ENCODE measurements around the gene SHQ1. TPM values are rescaled to one million over a fixed set of nuclear protein-coding genes. Genes with fewer than 3 reads are reported as not detected.
A peak's percentile ranks its signal among the peaks of the same experiment; 100 is the strongest.
"Not testable (repeated sequence)": the region's sequence is repeated elsewhere in the genome, so short reads cannot be mapped to it uniquely, and the experiment has no call there.

SHQ1 gene
- polyA plus RNA-seq, 1 donor: 15.4 TPM

DNA sequence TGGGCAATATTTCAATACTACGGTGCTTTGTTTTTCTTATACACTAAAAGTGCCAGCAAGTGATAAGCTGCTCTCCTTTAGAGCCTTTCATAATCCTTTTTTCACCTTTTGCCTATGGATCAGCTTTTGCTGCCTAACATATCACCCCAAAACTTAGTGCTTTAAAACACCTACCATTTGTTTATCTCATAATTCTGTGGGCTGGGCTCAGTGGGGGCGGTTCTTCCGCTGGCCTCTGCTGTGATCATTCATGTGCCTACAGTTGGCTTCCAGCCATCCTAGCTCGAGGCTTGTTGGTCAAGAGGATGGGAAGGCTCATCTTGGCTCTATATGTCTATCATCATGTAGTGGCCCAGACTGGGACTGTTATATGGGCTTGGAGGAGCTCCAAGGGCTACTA lies 113.2 kb downstream of the SHQ1 start:
- H3K27me3 ChIP-seq (ENCODE audit: control insufficient read depth, insufficient read depth, low read length); H3K4me1 ChIP-seq (ENCODE audit: control insufficient read depth, insufficient read depth, low read length); H3K9me3 ChIP-seq (ENCODE audit: control insufficient read depth, low read depth, low read length); H3K27ac ChIP-seq (ENCODE audit: low read length); H3K4me3 ChIP-seq (ENCODE audit: low read length); DNase-seq; H3K36me3 ChIP-seq (ENCODE audit: control insufficient read depth, insufficient read depth, low read length): not testable (repeated sequence)
- WGBS (ENCODE audit: insufficient coverage, low lambda C conversion rate): 60% methylated on average over 1 of the region's 4 CpGs

DNA sequence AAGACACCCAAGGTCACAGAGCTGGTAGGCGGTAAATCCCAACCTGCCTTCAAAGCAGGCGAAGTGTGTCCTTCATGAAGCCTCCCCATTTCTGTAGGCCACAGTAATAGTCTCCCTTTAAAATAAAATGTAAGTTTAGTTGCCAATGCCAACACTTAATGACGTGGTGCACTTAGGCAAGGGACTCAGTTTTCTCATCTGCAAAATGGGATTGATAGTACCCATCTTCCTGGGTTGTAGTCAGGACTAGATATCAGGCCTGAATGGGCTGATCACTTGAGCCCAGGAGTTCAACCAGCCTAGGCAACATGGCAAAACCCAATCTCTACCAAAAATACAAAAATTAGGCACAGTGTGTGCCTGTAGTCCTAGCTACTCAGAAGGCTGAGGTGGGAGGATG lies 114.6 kb downstream of the SHQ1 start:
- no peak overlapping the region for H3K4me3 ChIP-seq (ENCODE audit: low read length)
- peaks cover 4% of the 10 kb centered on the region for H3K4me1 ChIP-seq (ENCODE audit: control insufficient read depth, insufficient read depth, low read length)
- H3K27me3 ChIP-seq (ENCODE audit: control insufficient read depth, insufficient read depth, low read length): peaks cover 9% of the 10 kb centered on the region
- no peaks in the 10 kb centered on the region for H3K36me3 ChIP-seq (ENCODE audit: control insufficient read depth, insufficient read depth, low read length)
- no peak for DNase-seq
- H3K27ac ChIP-seq (ENCODE audit: low read length): no peak overlapping the region
- peaks cover 8% of the 10 kb centered on the region for H3K9me3 ChIP-seq (ENCODE audit: control insufficient read depth, low read depth, low read length)
- WGBS (ENCODE audit: insufficient coverage, low lambda C conversion rate): no CpG with 5 or more reads among the region's 3 CpGs

DNA sequence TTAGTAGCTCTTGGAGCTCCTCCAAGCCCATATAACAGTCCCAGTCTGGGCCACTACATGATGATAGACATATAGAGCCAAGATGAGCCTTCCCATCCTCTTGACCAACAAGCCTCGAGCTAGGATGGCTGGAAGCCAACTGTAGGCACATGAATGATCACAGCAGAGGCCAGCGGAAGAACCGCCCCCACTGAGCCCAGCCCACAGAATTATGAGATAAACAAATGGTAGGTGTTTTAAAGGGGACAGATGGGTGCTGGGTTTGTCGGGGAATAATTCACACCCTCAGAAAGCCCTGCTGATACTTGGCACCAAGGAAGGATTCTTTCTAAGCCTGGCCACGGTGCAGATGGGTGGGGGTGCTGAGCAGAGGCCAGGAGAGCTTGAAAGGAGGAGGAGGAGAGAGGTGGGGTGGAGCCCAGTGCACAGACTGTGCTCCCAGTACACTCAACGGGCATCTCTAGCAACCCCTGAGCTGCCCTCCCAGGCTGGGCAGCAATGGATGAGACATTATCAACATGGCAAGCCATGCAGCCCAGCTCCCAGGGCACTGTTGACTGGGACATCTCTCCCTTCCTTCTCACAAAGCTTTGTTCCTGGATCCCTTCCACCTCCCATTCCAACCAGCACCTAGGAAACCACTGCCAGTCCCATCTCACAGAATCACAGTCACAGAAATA lies 115.4 kb downstream of the SHQ1 start:
- WGBS (ENCODE audit: insufficient coverage, low lambda C conversion rate): no CpG with 5 or more reads among the region's 6 CpGs
- H3K4me1 ChIP-seq (ENCODE audit: control insufficient read depth, insufficient read depth, low read length); DNase-seq; H3K27me3 ChIP-seq (ENCODE audit: control insufficient read depth, insufficient read depth, low read length); H3K9me3 ChIP-seq (ENCODE audit: control insufficient read depth, low read depth, low read length); H3K27ac ChIP-seq (ENCODE audit: low read length); H3K4me3 ChIP-seq (ENCODE audit: low read length); H3K36me3 ChIP-seq (ENCODE audit: control insufficient read depth, insufficient read depth, low read length): not testable (repeated sequence)

DNA sequence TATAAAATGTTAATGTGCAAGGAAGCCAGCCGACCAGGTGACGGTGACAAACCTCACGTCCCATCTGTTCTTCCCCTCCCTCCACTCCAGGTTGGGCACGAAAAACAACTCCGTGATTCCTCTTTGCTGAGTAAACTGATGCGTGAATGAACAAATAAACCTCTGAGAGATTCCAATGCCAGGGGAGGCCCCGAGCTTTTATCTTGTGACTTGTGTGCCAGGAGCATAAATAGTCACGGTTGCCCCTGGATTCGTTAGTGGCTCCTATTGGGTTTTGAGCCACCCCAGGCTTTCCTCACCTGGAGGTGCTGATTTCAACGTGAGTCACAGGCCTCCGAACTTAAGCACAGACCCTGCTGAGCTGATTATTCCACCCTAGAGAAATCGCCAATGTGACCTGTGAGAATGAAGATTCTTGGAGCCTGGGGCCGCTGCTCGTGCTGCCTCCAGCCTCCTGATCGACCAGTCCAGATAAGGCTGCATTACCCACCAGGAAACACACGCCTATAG lies 119.2 kb downstream of the SHQ1 start:
- no peaks in the 10 kb centered on the region for H3K36me3 ChIP-seq (ENCODE audit: control insufficient read depth, insufficient read depth, low read length)
- peak in 1 of 2 donors; percentile 27 for DNase-seq
- H3K4me3 ChIP-seq (ENCODE audit: low read length): no peak overlapping the region
- WGBS (ENCODE audit: insufficient coverage, low lambda C conversion rate): 20% methylated on average over 4 of the region's 16 CpGs
- peaks cover 3% of the 10 kb centered on the region for H3K4me1 ChIP-seq (ENCODE audit: control insufficient read depth, insufficient read depth, low read length)
- H3K27ac ChIP-seq (ENCODE audit: low read length): no peak overlapping the region
- no peaks in the 10 kb centered on the region for H3K27me3 ChIP-seq (ENCODE audit: control insufficient read depth, insufficient read depth, low read length)
- peaks cover 8% of the 10 kb centered on the region for H3K9me3 ChIP-seq (ENCODE audit: control insufficient read depth, low read depth, low read length)

DNA sequence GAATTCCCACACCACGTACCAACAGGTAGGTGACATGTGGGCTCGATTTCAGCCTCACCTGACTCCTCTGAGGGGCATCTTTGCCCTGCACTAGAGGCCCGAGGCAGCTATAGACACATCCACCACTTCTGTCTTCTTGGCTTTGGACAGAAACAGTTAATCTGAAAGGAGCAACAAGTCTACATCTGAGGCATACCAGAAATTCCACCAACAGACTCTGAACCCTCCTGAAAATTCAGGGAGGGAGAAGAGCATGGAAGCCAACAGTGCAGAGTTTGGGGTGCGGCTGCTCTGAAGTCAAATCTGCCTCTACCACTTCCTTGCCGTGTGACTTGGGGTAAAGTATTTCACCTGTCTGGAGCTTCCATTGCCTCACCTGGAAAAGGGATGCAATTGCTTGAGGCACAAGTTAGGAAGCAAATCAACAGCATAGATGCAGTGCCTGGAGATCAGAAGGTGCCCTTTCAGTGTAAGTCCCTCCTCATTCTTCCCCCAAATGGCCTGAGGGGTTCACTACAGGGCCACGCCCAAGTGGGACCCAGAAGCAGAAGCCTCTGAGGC lies 119.8 kb downstream of the SHQ1 start:
- no CpG with 5 or more reads among the region's 6 CpGs for WGBS (ENCODE audit: insufficient coverage, low lambda C conversion rate)
- no peak for DNase-seq
- peaks cover 3% of the 10 kb centered on the region for H3K4me1 ChIP-seq (ENCODE audit: control insufficient read depth, insufficient read depth, low read length)
- no peaks in the 10 kb centered on the region for H3K36me3 ChIP-seq (ENCODE audit: control insufficient read depth, insufficient read depth, low read length)
- peaks cover 8% of the 10 kb centered on the region for H3K9me3 ChIP-seq (ENCODE audit: control insufficient read depth, low read depth, low read length)
- H3K27ac ChIP-seq (ENCODE audit: low read length): no peak overlapping the region
- no peak overlapping the region for H3K4me3 ChIP-seq (ENCODE audit: low read length)
- no peaks in the 10 kb centered on the region for H3K27me3 ChIP-seq (ENCODE audit: control insufficient read depth, insufficient read depth, low read length)

DNA sequence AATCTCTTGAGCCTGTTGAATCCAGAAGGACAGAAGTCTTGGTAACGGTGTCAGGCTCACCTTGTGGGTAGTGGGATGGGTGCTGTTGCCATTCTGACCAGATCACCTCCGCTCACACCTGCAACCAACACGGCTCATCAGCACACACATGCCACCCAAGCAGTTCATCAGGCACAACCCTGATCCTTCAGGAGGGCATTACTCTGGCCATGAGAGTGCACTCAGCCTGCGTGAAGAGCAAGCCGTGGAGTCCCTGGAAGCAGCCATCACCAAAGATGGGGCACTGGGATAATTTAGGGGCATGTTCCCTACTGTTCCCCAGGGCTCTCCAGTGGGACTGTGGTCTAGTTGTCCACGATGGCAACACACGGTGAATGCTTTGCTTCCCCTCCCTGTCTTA lies 120.5 kb downstream of the SHQ1 start:
- WGBS (ENCODE audit: insufficient coverage, low lambda C conversion rate): no CpG with 5 or more reads among the region's 7 CpGs

DNA sequence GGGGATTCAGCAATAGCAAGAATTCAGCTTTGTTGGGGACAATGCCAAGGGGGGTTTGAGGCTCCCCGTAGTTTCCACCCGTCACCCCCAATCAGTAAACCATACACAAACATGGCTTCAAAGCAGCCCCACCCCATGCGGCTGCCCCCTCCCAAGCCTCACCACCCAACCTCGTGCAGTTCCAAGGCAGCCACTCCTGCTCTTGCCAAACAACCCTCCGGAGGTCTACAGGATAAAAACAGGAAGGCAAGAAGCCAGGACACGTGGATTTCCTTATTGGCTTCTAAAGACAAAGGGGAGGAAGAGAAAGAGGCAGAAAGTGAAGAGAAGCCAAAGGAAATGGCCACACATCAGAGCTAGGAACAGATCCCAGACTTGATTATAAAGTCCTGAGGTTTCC lies 121.1 kb downstream of the SHQ1 start:
- WGBS (ENCODE audit: insufficient coverage, low lambda C conversion rate): no CpG with 5 or more reads among the region's 6 CpGs
- Histone ChIP-seq H3K9me3 (ENCODE audit: control insufficient read depth, low read depth, low read length) (peaks cover 3% of the 10 kb centered on the region), H3K27ac (ENCODE audit: low read length) (no peak overlapping the region), H3K4me1 (ENCODE audit: control insufficient read depth, insufficient read depth, low read length) (peaks cover 3% of the 10 kb centered on the region), H3K4me3 (ENCODE audit: low read length) (no peak overlapping the region), H3K36me3 (ENCODE audit: control insufficient read depth, insufficient read depth, low read length) (no peaks in the 10 kb centered on the region), H3K27me3 (ENCODE audit: control insufficient read depth, insufficient read depth, low read length) (no peaks in the 10 kb centered on the region)
- DNase-seq: no peak

More for the DNA sequence above, 120.5 kb downstream of the SHQ1 start:
- peaks cover 3% of the 10 kb centered on the region for H3K9me3 ChIP-seq (ENCODE audit: control insufficient read depth, low read depth, low read length)
- H3K27me3 ChIP-seq (ENCODE audit: control insufficient read depth, insufficient read depth, low read length): no peaks in the 10 kb centered on the region
- no peak overlapping the region for H3K27ac ChIP-seq (ENCODE audit: low read length)
- H3K36me3 ChIP-seq (ENCODE audit: control insufficient read depth, insufficient read depth, low read length): no peaks in the 10 kb centered on the region
- H3K4me3 ChIP-seq (ENCODE audit: low read length): no peak overlapping the region
- DNase-seq: no peak
- H3K4me1 ChIP-seq (ENCODE audit: control insufficient read depth, insufficient read depth, low read length): peaks cover 3% of the 10 kb centered on the region

DNA sequence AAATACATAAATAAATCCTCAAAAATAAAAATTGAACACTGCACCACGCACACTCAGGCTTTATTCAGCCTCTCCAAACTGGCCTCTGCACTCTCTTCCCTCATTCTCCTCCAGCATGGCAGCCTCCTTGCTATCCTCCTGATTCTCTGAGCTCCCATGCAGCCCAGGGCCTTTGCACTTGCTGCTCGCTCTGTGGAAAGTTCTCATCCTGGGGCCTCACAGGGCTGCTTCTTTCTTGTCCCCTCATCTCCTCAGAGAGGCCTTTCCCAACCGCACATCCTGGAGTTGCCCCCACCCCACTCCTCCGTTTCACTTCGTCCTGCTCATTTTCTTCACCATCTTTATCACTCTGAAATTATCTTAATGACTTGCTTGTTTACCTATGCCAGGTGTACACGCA lies 123.0 kb downstream of the SHQ1 start:
- Histone ChIP-seq H3K4me1 (ENCODE audit: control insufficient read depth, insufficient read depth, low read length) (peaks cover 3% of the 10 kb centered on the region), H3K27ac (ENCODE audit: low read length) (no peak overlapping the region), H3K9me3 (ENCODE audit: control insufficient read depth, low read depth, low read length) (no peaks in the 10 kb centered on the region), H3K36me3 (ENCODE audit: control insufficient read depth, insufficient read depth, low read length) (no peaks in the 10 kb centered on the region), H3K4me3 (ENCODE audit: low read length) (no peak overlapping the region), H3K27me3 (ENCODE audit: control insufficient read depth, insufficient read depth, low read length) (no peaks in the 10 kb centered on the region)
- 70% methylated on average over 2 of the region's 6 CpGs for WGBS (ENCODE audit: insufficient coverage, low lambda C conversion rate)
- DNase-seq: no peak

DNA sequence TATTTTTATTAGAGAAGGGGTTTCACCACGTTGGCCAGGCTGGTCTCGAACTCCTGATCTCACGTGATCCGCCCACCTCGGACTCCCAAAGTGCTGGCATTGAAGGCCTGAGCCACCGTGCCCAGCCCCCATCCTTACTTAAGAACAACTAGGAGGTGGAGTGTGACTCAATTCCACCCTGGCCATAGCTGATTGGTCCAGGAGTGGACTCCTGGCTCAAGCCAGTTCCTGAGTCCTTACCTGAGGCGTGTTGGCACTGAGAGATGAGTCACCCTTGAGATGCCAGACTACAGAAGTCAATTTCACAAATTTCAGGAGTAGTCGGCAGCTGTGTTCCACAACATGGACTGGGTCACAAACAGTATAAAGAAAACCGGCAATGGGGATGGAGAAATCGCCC lies 124.2 kb downstream of the SHQ1 start:
- Histone ChIP-seq H3K9me3 (ENCODE audit: control insufficient read depth, low read depth, low read length) (no peaks in the 10 kb centered on the region), H3K36me3 (ENCODE audit: control insufficient read depth, insufficient read depth, low read length) (no peaks in the 10 kb centered on the region), H3K27me3 (ENCODE audit: control insufficient read depth, insufficient read depth, low read length) (no peaks in the 10 kb centered on the region), H3K4me3 (ENCODE audit: low read length) (no peak overlapping the region), H3K4me1 (ENCODE audit: control insufficient read depth, insufficient read depth, low read length) (peaks cover 3% of the 10 kb centered on the region), H3K27ac (ENCODE audit: low read length) (no peak overlapping the region)
- WGBS (ENCODE audit: insufficient coverage, low lambda C conversion rate): no CpG with 5 or more reads among the region's 10 CpGs
- DNase-seq: no peak

DNA sequence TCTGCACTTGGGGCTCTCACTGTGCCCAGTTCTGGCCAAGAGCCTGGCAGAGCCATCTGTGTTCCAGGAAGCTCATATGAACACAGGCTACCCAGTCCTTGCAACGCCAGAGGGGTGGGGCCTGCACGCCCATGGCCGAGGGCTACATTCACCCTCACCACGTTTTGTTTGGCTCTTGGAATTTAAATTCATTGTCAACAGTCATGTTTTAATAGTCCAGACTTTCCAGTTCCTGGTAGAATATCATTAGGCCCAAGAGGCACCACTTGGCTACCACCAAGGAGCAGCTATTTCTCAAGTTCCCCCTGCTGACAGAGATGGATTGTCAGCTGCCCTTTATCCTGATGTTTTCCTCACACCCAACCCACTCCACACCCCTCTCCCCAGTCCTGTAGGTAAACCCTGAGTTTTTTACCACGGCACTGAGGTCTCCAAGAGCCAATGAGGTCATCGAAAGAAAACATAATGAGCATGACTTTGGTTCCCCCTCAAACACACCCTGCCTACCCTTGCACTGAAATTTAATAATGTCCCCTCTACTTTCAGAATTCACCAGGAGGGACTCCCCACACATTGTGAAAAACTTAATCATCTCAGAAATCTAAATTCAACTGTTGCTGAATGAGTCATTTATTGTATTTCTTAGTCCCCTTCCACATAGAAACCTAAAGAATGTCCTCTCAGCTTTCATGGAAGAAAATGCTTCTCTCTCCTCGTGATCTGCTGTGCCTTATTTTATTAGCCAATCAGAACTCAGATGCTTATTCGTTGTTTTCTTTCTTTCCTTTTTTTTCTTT lies 125.1 kb downstream of the SHQ1 start:
- Histone ChIP-seq H3K36me3 (ENCODE audit: control insufficient read depth, insufficient read depth, low read length) (no peaks in the 10 kb centered on the region), H3K27ac (ENCODE audit: low read length) (no peak overlapping the region), H3K4me3 (ENCODE audit: low read length) (no peak overlapping the region), H3K4me1 (ENCODE audit: control insufficient read depth, insufficient read depth, low read length) (no peaks in the 10 kb centered on the region), H3K9me3 (ENCODE audit: control insufficient read depth, low read depth, low read length) (no peaks in the 10 kb centered on the region), H3K27me3 (ENCODE audit: control insufficient read depth, insufficient read depth, low read length) (no peaks in the 10 kb centered on the region)
- no peak for DNase-seq
- 52% methylated on average over 2 of the region's 8 CpGs for WGBS (ENCODE audit: insufficient coverage, low lambda C conversion rate)

All from large intestine (tissue), 3 donors.